ENCODE measurements around the gene TMEM82.

DNA sequence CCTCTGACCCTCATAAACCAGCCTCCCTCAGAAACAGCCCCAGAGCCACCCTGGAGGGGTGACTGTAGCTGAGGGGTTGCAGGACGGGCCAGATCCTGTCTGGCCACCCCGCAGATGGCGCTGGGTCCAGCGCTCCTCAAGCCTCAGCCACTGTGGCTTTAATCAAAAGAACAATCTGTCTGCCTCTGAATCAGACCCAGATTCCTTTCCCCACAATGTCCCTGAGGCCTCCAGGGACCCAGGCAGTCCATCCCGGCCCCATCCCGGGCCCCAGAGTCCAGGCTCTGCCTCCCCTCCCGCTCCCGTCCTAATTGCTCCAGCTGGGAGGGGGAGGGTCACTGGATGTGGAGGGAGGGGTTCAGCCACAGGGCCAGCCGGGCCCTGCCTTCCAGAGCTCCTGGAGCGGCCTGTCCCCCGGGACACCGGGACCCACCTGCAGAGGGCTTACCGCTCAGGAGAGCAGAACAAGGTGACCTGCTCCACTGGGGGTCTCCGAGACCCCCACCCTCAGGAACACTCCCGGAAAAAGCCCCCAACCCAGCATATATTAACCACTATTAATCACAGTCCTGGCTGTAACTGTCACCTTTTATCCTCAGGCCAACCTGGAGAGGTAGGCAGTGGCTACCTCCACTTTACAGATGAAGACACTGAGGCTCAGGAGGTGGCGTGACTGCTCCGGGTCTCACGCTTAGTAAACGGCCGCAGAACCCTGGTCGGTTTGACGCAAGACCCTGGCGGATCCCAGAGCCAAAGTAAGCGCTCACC, 15.5 kb downstream of the TMEM82 start:
- TF ChIP-seq, protein P1, sequence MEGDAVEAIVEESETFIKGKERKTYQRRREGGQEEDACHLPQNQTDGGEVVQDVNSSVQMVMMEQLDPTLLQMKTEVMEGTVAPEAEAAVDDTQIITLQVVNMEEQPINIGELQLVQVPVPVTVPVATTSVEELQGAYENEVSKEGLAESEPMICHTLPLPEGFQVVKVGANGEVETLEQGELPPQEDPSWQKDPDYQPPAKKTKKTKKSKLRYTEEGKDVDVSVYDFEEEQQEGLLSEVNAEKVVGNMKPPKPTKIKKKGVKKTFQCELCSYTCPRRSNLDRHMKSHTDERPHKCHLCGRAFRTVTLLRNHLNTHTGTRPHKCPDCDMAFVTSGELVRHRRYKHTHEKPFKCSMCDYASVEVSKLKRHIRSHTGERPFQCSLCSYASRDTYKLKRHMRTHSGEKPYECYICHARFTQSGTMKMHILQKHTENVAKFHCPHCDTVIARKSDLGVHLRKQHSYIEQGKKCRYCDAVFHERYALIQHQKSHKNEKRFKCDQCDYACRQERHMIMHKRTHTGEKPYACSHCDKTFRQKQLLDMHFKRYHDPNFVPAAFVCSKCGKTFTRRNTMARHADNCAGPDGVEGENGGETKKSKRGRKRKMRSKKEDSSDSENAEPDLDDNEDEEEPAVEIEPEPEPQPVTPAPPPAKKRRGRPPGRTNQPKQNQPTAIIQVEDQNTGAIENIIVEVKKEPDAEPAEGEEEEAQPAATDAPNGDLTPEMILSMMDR (IDR thresholded peaks at IDR 0.05; ENCODE audit: poor library complexity) = no peak
- TF ChIP-seq EZH2 (IDR thresholded peaks at IDR 0.05; ENCODE audit: borderline replicate concordance) = no peak
- no peak for TF ChIP-seq EZH2phosphoT487 (IDR thresholded peaks at IDR 0.05; ENCODE audit: low read depth, severe bottlenecking, unreplicated experiment)

All from hepatocyte (in vitro differentiated cells).